Measurements from ENCODE around the gene GSTCD. TPM values are rescaled to one million over a fixed set of nuclear protein-coding genes. Genes with fewer than 3 reads are reported as not detected.

GSTCD gene, protein sequence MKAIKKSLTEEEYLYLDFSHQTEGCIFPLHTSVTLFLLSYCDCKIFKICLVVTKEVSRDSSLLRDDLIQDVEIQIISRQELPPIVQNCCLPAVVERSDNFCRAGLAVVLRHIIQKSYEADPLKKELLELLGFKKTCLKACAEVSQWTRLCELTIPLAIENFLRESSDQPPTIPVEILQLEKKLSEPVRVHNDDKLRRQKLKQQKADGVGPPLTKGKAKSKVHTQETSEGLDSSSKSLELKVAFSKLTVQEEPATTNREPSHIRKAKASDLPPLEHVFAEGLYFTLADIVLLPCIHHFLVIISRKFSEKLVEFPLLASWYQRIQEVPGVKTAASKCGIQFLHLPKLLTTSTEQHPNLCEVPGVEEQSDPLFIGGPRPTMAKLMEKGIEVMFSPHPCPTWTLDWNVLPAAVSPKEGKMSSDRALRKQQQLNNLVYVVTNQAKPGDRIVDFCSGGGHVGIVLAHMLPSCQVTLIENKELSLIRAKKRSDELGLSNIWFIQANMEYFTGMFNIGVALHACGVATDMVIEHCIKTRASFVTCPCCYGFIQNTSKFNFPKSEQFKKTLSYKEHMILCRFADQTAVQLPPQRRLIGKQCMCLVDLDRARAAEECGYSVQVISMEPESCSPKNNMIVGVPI
- total RNA-seq (10 to 100 TPM in 3 of 7 donors, 1 to 10 TPM in 4; 8.4 to 14.6 (median 9.8) TPM), polyA plus RNA-seq (1 to 10 TPM; 1.8 to 3.4 (median 2.1) TPM)
- long read RNA-seq, donor 1 = 0 reads
- long read RNA-seq, donor 2 = 0 reads

DNA sequence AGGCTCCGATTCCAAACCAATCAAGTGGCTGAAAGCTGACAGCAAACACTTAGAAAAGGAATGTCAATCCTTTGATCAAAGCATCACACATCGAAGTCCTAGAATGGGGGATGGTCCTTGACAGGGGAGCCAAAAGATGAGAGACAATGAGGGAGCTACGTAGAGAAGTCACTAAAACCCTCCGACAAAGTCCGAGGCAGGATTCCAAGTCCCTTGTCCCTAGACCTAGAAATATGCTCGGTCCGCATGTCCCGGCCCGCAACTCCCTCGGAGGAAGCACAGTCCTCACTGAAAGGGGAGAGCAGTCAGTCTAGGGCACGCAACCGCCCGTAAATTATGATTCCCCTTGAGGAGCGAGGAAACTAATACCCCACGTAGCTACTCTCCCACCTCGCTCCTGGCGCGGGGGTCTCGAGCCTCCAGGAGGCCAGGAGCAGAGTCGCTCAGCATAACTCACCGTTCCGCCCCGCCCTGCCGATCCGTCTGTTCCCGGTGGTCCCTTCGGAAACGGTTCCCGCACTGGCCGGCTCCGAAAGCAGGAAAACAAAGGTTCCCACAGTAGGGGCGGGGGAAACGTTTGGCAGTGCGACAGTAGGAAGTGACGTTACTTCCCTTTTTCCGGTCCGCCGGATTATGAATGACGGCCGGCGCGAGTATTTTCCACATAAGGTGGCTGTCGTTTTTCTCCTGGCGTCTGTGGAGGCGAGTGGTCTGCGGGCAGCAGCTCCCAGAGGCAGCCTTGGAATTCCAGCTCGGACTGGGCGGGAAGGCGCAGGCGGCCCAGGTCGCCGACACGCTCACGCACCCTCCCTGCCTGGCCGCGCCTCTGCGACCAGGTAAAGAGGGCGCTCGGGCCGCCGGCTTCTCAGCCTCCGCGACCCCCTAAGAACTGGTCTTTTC lies at the start of gene GSTCD, which contains the start of gene INTS12:
Gene GSTCD (plus strand): TSS at position 604 of the 900 bp plus-strand sequence. CDS start 8,830 bp downstream, outside the sequence.
Gene INTS12 (minus strand): TSS at position 509 of the 900 bp plus-strand sequence. CDS start 8,684 bp downstream, outside the sequence.
- intact Hi-C loops (cut with DNase I; ENCODE audit: low total_unique reads) = loop anchor here (10.0 kb wide), 1 partner anchor 564 kb away; the partner anchor contains the start of gene TET2
- peak within 1 kb of the TSS; percentile 65 to 91 (median 86) for H3K27ac ChIP-seq
- WGBS, 5 donors = 0 to 1% (median 0%) methylated on average over 55 to 63 of the region's 63 CpGs
- no peaks in the 10 kb centered on the region for H3K27me3 ChIP-seq (replicated peaks in 1 of 7)
- peak; percentile 96 for DNase-seq
- no peaks in the 10 kb centered on the region for H3K9me3 ChIP-seq
- peaks cover 0 to 5% (median 1%) of the 10 kb centered on the region in 6 donors for H3K36me3 ChIP-seq
- TF ChIP-seq POLR2AphosphoS5 (IDR thresholded peaks at IDR 0.05) (peak; percentile 91 to 96 (median 92)), POLR2A (IDR thresholded peaks at IDR 0.05) (peak; percentile 22 to 76 (median 51))
- TF ChIP-seq, protein P1, sequence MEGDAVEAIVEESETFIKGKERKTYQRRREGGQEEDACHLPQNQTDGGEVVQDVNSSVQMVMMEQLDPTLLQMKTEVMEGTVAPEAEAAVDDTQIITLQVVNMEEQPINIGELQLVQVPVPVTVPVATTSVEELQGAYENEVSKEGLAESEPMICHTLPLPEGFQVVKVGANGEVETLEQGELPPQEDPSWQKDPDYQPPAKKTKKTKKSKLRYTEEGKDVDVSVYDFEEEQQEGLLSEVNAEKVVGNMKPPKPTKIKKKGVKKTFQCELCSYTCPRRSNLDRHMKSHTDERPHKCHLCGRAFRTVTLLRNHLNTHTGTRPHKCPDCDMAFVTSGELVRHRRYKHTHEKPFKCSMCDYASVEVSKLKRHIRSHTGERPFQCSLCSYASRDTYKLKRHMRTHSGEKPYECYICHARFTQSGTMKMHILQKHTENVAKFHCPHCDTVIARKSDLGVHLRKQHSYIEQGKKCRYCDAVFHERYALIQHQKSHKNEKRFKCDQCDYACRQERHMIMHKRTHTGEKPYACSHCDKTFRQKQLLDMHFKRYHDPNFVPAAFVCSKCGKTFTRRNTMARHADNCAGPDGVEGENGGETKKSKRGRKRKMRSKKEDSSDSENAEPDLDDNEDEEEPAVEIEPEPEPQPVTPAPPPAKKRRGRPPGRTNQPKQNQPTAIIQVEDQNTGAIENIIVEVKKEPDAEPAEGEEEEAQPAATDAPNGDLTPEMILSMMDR (IDR thresholded peaks at IDR 0.05 in 8 of 11, conservative IDR thresholded peaks at IDR 0.05 in 3 of 11) = peak in 2 of 11 experiments; percentile 12 to 14
- peak within 1 kb of the TSS; percentile 59 to 94 (median 88) for H3K4me3 ChIP-seq
- H3K4me1 ChIP-seq = peaks cover 9 to 62% (median 25%) of the 10 kb centered on the region in 6 donors

DNA sequence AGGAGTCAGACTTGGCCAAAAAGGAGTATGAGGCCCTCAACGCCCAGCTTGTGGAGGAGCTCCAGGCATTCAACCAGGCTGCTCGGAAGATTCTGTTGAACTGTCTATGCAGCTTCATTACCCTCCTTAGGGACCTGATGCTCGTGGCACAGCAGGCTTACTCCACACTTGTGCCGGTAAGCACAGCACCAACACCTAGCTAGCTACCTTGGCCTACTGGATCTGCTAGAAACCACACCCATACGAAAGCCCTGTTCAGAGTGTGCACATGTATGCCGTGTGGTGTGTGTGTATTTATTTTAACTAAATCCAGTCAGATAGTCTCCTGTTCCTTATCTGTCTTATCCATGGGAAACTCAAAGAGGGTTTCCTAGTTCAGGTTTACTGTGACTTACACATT lies 49.4 kb upstream of the GSTCD start:
- Histone ChIP-seq H3K36me3 (no peaks in the 10 kb centered on the region), H3K4me1 (no peaks in the 10 kb centered on the region), H3K27ac (no peak overlapping the region), H3K9me3 (no peaks in the 10 kb centered on the region), H3K4me3 (no peak overlapping the region), H3K27me3 (replicated peaks in 1 of 7) (no peaks in the 10 kb centered on the region)
- no peak for TF ChIP-seq POLR2A (IDR thresholded peaks at IDR 0.05)
- intact Hi-C loops (cut with DNase I; ENCODE audit: low total_unique reads) = no loop called here
- 85 to 96% (median 89%) methylated on average over 5 to 6 of the region's 6 CpGs for WGBS, 5 donors
- no peak for DNase-seq

DNA sequence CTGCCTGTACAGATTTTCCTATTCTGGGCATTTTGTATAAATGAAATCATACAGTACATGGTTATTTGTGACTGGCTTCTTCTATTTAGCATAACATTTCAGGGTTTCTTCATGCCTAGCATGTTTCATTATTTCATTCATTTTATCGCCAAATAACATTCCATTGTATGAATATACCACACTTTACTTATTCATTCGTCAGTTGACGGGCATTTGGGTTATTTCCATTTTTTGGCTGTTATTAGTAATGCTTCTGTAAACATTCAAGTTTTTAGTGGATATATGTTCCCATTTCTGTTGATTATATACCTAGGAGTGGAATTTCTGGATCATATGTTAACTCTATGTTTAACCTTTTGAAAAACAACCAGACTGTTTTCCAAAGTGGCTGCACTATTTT lies 47.6 kb upstream of the GSTCD start:
- Histone ChIP-seq H3K4me1 (no peaks in the 10 kb centered on the region), H3K9me3 (no peaks in the 10 kb centered on the region), H3K27ac (no peak overlapping the region), H3K4me3 (no peak overlapping the region), H3K36me3 (no peaks in the 10 kb centered on the region), H3K27me3 (replicated peaks in 1 of 7) (no peaks in the 10 kb centered on the region)
- TF ChIP-seq POLR2A (IDR thresholded peaks at IDR 0.05) = no peak
- TF ChIP-seq, protein P1 (IDR thresholded peaks at IDR 0.05 in 8 of 11, conservative IDR thresholded peaks at IDR 0.05 in 3 of 11) = no peak
- no peak for TF ChIP-seq POLR2AphosphoS5 (IDR thresholded peaks at IDR 0.05)
- WGBS, 5 donors = 88 to 98% (median 95%) methylated on average over 3 of the region's 3 CpGs
- intact Hi-C loops (cut with DNase I; ENCODE audit: low total_unique reads) = no loop called here
- no peak for DNase-seq
